T-cell (primary cell): ENCODE results near the gene HDAC11. TPM values are rescaled to one million over a fixed set of nuclear protein-coding genes. Genes with fewer than 3 reads are reported as not detected.

Experiments
- ATAC-seq, 4 experiments: fragments of 200-7000 bp in 3 of 4; fragments of 150-1000 bp in 1 of 4; cut with Tn5 transposase; replicated peaks in 1 of 4; 1 replicate in 3 of 4; 2 replicates in 1 of 4; pipeline ENCODE4 v1.10.0; 2021; ENCODE audit warnings: moderate library complexity in 3 of 4, mild to moderate bottlenecking in 2 of 4, moderate number of reproducible peaks in 1 of 4
- CTCF ChIA-PET, 2 donors: fragments of 300-600 bp; sonication (Branson Sonifier 250); formaldehyde crosslinking; loops; one replicate each; lab custom pipeline; 2022; ENCODE audit warnings: antibody characterized with exemption in 2 of 2; lab: Charles Lee
- POLR2A ChIA-PET, 2 donors: fragments of 300-600 bp; sonication (Branson Sonifier 250); formaldehyde crosslinking; loops; one replicate each; lab custom pipeline; 2022; ENCODE audit warnings: antibody characterized with exemption in 2 of 2; lab: Charles Lee
- DNase-seq, 35 experiments: peaks; one replicate each; pipeline versions ENCODE4 v3.0.0 to v3.0.0-alpha.2; 2013 to 2023
- H3K27ac ChIP-seq: one replicate; pipeline ENCODE4 v1.5.1; 2013; ENCODE audit warnings: low read length
- H3K27me3 ChIP-seq, 2 experiments: replicated peaks in 1 of 2; 1 replicate in 1 of 2; 2 replicates in 1 of 2; pipeline versions ENCODE4 v1.6.1 to v1.7.0; 2013; ENCODE audit warnings: low read length in 1 of 2, mixed read lengths in 1 of 2; ENCODE audit not compliant: control insufficient read depth in 2 of 2, insufficient read depth in 2 of 2; ENCODE audit errors: extremely low read depth in 1 of 2
- H3K36me3 ChIP-seq, 2 donors: 1 replicate in 1 of 2; 2 replicates in 1 of 2; pipeline versions ENCODE4 v1.6.1 to v1.7.0; 2013; ENCODE audit warnings: low read length in 1 of 2; ENCODE audit not compliant: control insufficient read depth in 2 of 2, insufficient read depth in 1 of 2; ENCODE audit errors: extremely low read depth in 1 of 2
- H3K4me1 ChIP-seq, 2 experiments: 1 replicate in 1 of 2; 2 replicates in 1 of 2; pipeline versions ENCODE4 v1.6.1 to v1.7.0; 2013; ENCODE audit warnings: low read length in 2 of 2, mixed read lengths in 1 of 2; ENCODE audit not compliant: insufficient read depth in 2 of 2, control insufficient read depth in 1 of 2; ENCODE audit errors: extremely low read depth in 1 of 2
- H3K4me3 ChIP-seq, 2 donors: 1 replicate in 1 of 2; 2 replicates in 1 of 2; pipeline versions ENCODE4 v1.5.1 to v1.7.0; 2013; ENCODE audit warnings: mild to moderate bottlenecking in 2 of 2, low read length in 1 of 2, moderate library complexity in 1 of 2; ENCODE audit not compliant: control insufficient read depth in 1 of 2; ENCODE audit errors: extremely low read depth in 1 of 2
- H3K9me3 ChIP-seq: 2 replicates; pipeline ENCODE4 v1.7.0; 2013
- H3K27ac Mint-ChIP-seq, 2 donors: one replicate each; pipeline ENCODE4 v1.8.0; 2020 to 2021; ENCODE audit warnings: mild to moderate bottlenecking in 2 of 2, mixed read lengths in 2 of 2
- H3K27me3 Mint-ChIP-seq, 2 donors: one replicate each; pipeline ENCODE4 v1.8.0; 2021 to 2022; ENCODE audit warnings: mixed read lengths in 2 of 2
- H3K36me3 Mint-ChIP-seq: one replicate; pipeline ENCODE4 v1.8.0; 2021; ENCODE audit warnings: mixed read lengths
- H3K4me1 Mint-ChIP-seq, 3 donors: one replicate each; pipeline ENCODE4 v1.8.0; 2020 to 2022; ENCODE audit warnings: mixed read lengths in 3 of 3, mild to moderate bottlenecking in 1 of 3
- H3K4me3 Mint-ChIP-seq, 3 donors: one replicate each; pipeline ENCODE4 v1.8.0; 2020 to 2022; ENCODE audit warnings: mild to moderate bottlenecking in 3 of 3, mixed read lengths in 3 of 3, moderate library complexity in 3 of 3
- H3K9me3 Mint-ChIP-seq, 3 donors: one replicate each; pipeline ENCODE4 v1.8.0; 2020 to 2022; ENCODE audit warnings: mixed read lengths in 3 of 3
- WGBS: methylation state at CpG from one replicate; pipeline ENCODE4 v1.1.5; 2013; ENCODE audit warnings: missing lambda C conversion rate; ENCODE audit not compliant: insufficient coverage; 5-methylcytosine and 5-hydroxymethylcytosine counted together
- total RNA-seq, 35 experiments: library from RNA in 6 of 35; stranded (reverse) in 6 of 35; fragments of 120-200 nt in 1 of 35; gene quantifications; one replicate each; pipeline versions ENCODE4 v1.2.1 to v1.2.4 and lab custom pipeline; 2013 to 2026

The HDAC11 gene
- total RNA-seq, 5 donors from 2014 or later (not counting 1 experiment from before 2014, with no cell fraction given), result 5.9 to 10.4 (median 7.9) TPM

DNA sequence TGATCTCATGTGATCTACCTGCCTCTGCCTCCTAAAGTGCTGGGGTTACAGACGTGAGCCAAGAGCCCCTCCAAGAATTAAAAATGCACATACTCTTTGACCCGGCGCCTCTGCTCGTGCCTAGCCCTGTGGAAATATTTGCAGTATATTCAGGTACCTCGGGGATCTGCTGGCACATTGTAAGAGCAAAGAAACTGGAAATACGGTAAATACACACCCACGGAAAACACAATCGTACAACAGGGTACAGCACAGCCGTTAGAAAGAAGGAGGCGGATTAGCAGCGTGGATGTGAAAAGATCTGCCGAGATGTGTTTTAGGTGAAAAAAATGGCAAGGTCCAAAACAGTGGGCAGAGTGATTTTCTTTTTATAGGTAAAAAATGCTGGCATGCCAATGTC, 6.1 kb upstream of the HDAC11 start:
- no peak for DNase-seq
- Mint-ChIP-seq H3K27me3 (peaks cover 0 to 2% of the 10 kb centered on the region in 2 donors), H3K9me3 (no peaks in the 10 kb centered on the region), H3K4me1 (peaks cover 5% of the 10 kb centered on the region in 3 donors), H3K27ac (no peak overlapping the region), H3K36me3 (no peaks in the 10 kb centered on the region), H3K4me3 (no peak overlapping the region)
- WGBS, result 79% methylated on average over 11 of the region's 12 CpGs
- H3K27ac ChIP-seq, result no peak overlapping the region
- peaks cover 0 to 13% of the 10 kb centered on the region in 2 experiments for H3K27me3 ChIP-seq
- peaks cover 0 to 4% of the 10 kb centered on the region in 2 experiments for H3K4me1 ChIP-seq
- ChIA-PET CTCF (no interaction called here), POLR2A (no interaction called here)
- no peaks in the 10 kb centered on the region for H3K36me3 ChIP-seq
- ATAC-seq, result no peak
- H3K9me3 ChIP-seq, result no peaks in the 10 kb centered on the region
- no peak overlapping the region for H3K4me3 ChIP-seq

DNA sequence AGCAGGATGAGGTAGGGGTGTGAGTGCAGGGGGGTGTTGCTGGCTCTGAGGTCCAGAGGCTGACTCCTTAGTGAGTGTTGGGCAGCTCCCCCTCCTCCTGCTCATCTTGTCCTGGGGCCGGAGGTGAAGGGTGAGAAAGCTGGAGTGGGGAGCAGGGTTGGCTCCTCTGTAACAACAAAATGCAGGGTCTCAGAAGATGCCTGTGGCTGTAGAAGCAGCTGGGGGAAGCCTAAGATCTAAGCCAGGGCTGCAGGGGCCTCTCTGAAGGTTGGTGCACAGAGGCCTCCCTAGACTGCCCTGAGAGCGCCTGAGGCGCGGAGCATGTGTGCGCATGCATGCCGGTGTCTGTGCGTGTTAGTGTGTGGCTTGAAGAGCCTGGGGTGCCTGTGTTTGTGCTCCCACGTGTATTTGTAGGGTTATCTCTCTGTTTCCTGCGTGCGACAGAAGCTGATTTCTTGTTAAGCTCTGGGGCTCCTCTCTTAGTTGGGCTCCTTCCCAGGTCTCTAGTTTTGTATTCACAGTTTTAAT, 5.3 kb upstream of the HDAC11 start:
- CTCF ChIA-PET, result interaction anchor here in 1 of 2 donors (0.6 kb wide), 1 partner anchor 730 kb away, joined by 3 read pairs; no protein-coding TSS in a partner anchor

DNA sequence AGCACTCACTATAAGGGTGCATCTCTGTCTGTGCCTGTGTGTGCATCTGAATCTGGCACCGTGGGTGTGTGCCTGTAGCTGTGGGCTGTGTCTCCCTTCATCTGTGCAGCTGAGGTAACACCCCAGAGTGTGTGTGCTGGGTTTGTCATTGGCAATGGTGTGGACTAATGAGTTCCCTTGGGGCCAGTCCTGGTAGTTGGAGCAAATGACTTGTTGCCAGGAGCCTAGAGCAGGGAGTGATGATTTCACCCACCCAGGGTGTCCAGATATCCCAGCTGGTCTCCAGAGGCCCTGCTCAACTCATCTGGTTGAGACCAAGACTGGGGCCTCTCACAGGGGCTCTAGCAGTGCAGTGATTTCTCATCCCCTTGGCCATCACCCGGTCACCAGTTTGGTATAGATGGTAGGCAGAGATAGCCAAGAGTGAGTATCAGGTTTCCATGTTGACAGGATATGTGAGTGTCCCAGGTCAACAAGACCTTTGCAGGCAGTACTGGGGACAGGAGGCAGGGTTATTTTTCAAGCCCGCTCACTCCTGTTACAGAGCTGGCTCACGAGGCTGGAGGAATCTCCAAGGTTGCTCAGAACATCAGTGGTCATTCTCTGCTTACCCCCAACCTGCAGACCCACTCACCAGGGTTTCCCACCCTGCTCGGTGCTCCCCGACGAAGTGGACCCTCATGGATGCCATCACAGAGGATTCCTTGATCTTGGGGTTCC, 4.1 kb upstream of the HDAC11 start:
- ATAC-seq (no peak), DNase-seq (no peak)
- Mint-ChIP-seq H3K4me1 (peaks cover 9 to 11% (median 10%) of the 10 kb centered on the region in 3 donors), H3K36me3 (no peaks in the 10 kb centered on the region), H3K4me3 (no peak overlapping the region), H3K27ac (no peak overlapping the region), H3K9me3 (no peaks in the 10 kb centered on the region), H3K27me3 (peaks cover 0 to 2% of the 10 kb centered on the region in 2 donors)
- Histone ChIP-seq H3K9me3 (no peaks in the 10 kb centered on the region), H3K27ac (no peak overlapping the region), H3K4me1 (peaks cover 0 to 16% of the 10 kb centered on the region in 2 experiments), H3K36me3 (no peaks in the 10 kb centered on the region), H3K27me3 (peaks cover 0 to 13% of the 10 kb centered on the region in 2 experiments), H3K4me3 (no peak overlapping the region)
- ChIA-PET CTCF (interaction anchor here in 1 of 2 donors (1.4 kb wide), 1 partner anchor 23 kb away, joined by 4 read pairs; no protein-coding TSS in a partner anchor), POLR2A (no interaction called here)
- WGBS, result 83% methylated on average over 4 of the region's 7 CpGs

More for the DNA sequence above, 5.3 kb upstream of the HDAC11 start:
- H3K9me3 ChIP-seq, result no peaks in the 10 kb centered on the region
- ATAC-seq (no peak), DNase-seq (no peak)
- H3K27ac ChIP-seq, result no peak overlapping the region
- no peak overlapping the region for H3K27ac Mint-ChIP-seq
- no peaks in the 10 kb centered on the region for H3K36me3 ChIP-seq
- H3K27me3 Mint-ChIP-seq, result peaks cover 0 to 2% of the 10 kb centered on the region in 2 donors
- no peak overlapping the region for H3K4me3 Mint-ChIP-seq
- no peaks in the 10 kb centered on the region for H3K9me3 Mint-ChIP-seq
- no peak overlapping the region for H3K4me3 ChIP-seq
- H3K4me1 Mint-ChIP-seq, result peaks cover 5 to 10% (median 7%) of the 10 kb centered on the region in 3 donors
- WGBS, result 93% methylated on average over 9 of the region's 10 CpGs
- no peaks in the 10 kb centered on the region for H3K36me3 Mint-ChIP-seq
- H3K4me1 ChIP-seq, result peaks cover 0 to 10% of the 10 kb centered on the region in 2 experiments
- POLR2A ChIA-PET, result interaction anchor here in 1 of 2 donors (0.6 kb wide), 1 partner anchor 9 kb away, joined by 3 read pairs; no protein-coding TSS in a partner anchor
- peaks cover 0 to 13% of the 10 kb centered on the region in 2 experiments for H3K27me3 ChIP-seq

DNA sequence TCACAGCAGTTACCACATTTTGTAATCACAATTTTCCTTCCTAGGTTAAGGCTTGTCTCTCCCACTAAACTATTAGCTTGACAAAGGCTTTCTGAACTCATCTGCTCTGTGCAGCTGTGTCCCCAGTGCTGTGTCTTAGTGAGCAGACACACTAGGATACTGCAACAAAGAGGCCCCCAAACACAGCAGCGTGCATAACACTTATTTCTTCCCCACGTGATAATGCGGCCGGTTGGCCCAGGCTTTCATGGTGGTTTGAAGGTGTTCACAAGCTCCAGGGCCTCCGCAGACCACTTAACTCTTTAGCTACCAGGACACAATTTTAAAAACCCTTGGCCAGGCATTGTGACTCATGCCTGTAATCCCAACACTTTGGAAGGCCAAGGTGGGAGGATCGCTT, 2.2 kb upstream of the HDAC11 start:
- H3K4me1 Mint-ChIP-seq, result peaks cover 15 to 21% (median 15%) of the 10 kb centered on the region in 3 donors
- H3K4me3 ChIP-seq, result no peak overlapping the region
- H3K9me3 Mint-ChIP-seq, result no peaks in the 10 kb centered on the region
- CTCF ChIA-PET, result no interaction called here
- WGBS, result 86% methylated on average over 1 of the region's 6 CpGs
- H3K27ac ChIP-seq, result no peak overlapping the region
- H3K27me3 ChIP-seq, result peaks cover 0 to 13% of the 10 kb centered on the region in 2 experiments
- DNase-seq, result no peak
- POLR2A ChIA-PET, result no interaction called here
- no peaks in the 10 kb centered on the region for H3K36me3 Mint-ChIP-seq
- peaks cover 0 to 20% of the 10 kb centered on the region in 2 experiments for H3K4me1 ChIP-seq
- peak overlapping the region; percentile 34 to 89 (median 57) for H3K4me3 Mint-ChIP-seq
- no peaks in the 10 kb centered on the region for H3K27me3 Mint-ChIP-seq
- no peaks in the 10 kb centered on the region for H3K9me3 ChIP-seq
- H3K27ac Mint-ChIP-seq, result no peak overlapping the region
- H3K36me3 ChIP-seq, result no peaks in the 10 kb centered on the region
- ATAC-seq, result no peak

DNA sequence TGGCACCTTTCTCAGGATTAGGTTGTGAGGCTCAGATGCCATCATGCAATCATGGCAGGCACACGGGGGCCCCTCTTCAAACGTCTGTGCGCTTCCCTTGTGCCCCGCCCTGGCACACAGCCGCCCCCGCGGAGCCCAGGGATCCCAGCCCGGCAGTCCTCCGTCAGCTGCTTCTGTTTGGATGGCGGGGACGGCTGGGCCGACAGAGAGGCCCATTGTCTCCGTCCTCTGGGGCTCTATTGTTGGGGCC, 849 bp upstream of the HDAC11 start:
- Histone ChIP-seq H3K4me3 (peak overlapping the region; percentile 88 to 96), H3K4me1 (peaks cover 0 to 24% of the 10 kb centered on the region in 2 experiments), H3K27me3 (peaks cover 0 to 5% of the 10 kb centered on the region in 2 experiments), H3K27ac (peak overlapping the region; percentile 91), H3K36me3 (no peaks in the 10 kb centered on the region), H3K9me3 (no peaks in the 10 kb centered on the region)
- H3K36me3 Mint-ChIP-seq, result no peaks in the 10 kb centered on the region
- peak overlapping the region; percentile 89 to 93 (median 91) for H3K4me3 Mint-ChIP-seq
- CTCF ChIA-PET, result interaction anchor here (0.6 to 2.6 kb wide), 7 partner anchors 17 to 669 kb away, joined by 3 to 22 read pairs (median 4); partner anchors contain the start of gene NUP210 (in 1 of the 2)
- no peaks in the 10 kb centered on the region for H3K9me3 Mint-ChIP-seq
- ATAC-seq (peak in 2 of 4 experiments; percentile 1 to 6), DNase-seq (peak in 8 of 35 experiments; percentile 11 to 45 (median 22))
- peaks cover 15 to 24% (median 15%) of the 10 kb centered on the region in 3 donors for H3K4me1 Mint-ChIP-seq
- POLR2A ChIA-PET, result interaction anchor here (0.6 kb wide), 2 partner anchors 21 to 1516 kb away, joined by 4 to 5 read pairs; no protein-coding TSS in a partner anchor
- no peaks in the 10 kb centered on the region for H3K27me3 Mint-ChIP-seq
- WGBS, result 2% methylated on average over 13 of the region's 13 CpGs
- peak overlapping the region; percentile 84 to 87 for H3K27ac Mint-ChIP-seq
